ENCODE data around the gene NINL.

DNA sequence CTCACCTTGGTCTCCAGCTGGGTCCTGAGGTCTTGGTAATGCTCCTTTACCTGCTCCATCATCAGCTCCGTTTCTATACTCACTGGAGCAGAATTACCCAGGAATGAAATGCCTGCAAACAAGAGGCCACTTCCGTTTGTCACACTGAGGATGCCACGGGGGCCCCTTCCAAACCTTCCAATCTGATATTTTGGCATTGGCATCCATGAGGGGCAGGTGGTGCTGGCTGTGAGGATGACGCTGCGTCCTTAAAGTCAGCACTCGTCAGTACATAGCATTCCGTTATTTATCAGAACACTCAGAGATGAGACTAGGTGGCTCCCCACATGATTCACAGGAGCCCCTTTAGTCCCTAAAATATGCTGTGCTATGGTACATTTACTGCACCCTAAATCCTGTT lies 105.2 kb downstream of the NINL start:
- TF ChIP-seq, protein P1, sequence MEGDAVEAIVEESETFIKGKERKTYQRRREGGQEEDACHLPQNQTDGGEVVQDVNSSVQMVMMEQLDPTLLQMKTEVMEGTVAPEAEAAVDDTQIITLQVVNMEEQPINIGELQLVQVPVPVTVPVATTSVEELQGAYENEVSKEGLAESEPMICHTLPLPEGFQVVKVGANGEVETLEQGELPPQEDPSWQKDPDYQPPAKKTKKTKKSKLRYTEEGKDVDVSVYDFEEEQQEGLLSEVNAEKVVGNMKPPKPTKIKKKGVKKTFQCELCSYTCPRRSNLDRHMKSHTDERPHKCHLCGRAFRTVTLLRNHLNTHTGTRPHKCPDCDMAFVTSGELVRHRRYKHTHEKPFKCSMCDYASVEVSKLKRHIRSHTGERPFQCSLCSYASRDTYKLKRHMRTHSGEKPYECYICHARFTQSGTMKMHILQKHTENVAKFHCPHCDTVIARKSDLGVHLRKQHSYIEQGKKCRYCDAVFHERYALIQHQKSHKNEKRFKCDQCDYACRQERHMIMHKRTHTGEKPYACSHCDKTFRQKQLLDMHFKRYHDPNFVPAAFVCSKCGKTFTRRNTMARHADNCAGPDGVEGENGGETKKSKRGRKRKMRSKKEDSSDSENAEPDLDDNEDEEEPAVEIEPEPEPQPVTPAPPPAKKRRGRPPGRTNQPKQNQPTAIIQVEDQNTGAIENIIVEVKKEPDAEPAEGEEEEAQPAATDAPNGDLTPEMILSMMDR (IDR thresholded peaks at IDR 0.05) = no peak
- no peak for TF ChIP-seq POLR2A (IDR thresholded peaks at IDR 0.05)
